K562 (cell line): ENCODE data around the gene WDR83. TPM values are rescaled to one million over a fixed set of nuclear protein-coding genes. Genes with fewer than 3 reads are reported as not detected.
A peak's percentile ranks its signal among the peaks of the same experiment; 100 is the strongest.

Experiments
- CBX1 ChIP-seq: sonication (generic); IDR thresholded peaks from 2 replicates; pipeline ENCODE4 v1.6.1; 2016; ENCODE audit warnings: antibody characterized with exemption, low read depth, mild to moderate bottlenecking
- CLOCK ChIP-seq: fragments of 250-450 bp; sonication (Bioruptor Pico); IDR thresholded peaks from 2 replicates; pipeline ENCODE4 v1.4.0; 2020; ENCODE audit warnings: mild to moderate bottlenecking, moderate library complexity, borderline replicate concordance
- CXXC5 ChIP-seq: fragments of 250-450 bp; sonication (Bioruptor Pico); IDR thresholded peaks from 2 replicates; pipeline ENCODE4 v1.8.0; 2022; ENCODE audit warnings: inconsistent platforms, mild to moderate bottlenecking, moderate library complexity
- ELF1 ChIP-seq: fragments of 200-800 bp; sonication (Bioruptor generic); IDR thresholded peaks from 2 replicates; pipeline ENCODE4 v1.6.1; 2016; ENCODE audit warnings: missing genetic modification characterization, missing compliant biosample characterization
- EP300 ChIP-seq: IDR thresholded peaks from 2 replicates; pipeline ENCODE4 v1.6.1; 2012; ENCODE audit warnings: low read length, improper control_type of control experiment
- GATAD2B ChIP-seq: fragments of 450-650 bp; IDR thresholded peaks from 2 replicates; pipeline ENCODE4 v1.6.1; 2017; ENCODE audit warnings: mild to moderate bottlenecking, borderline replicate concordance
- HDAC1 ChIP-seq, 2 experiments: fragments of 450-650 bp; IDR thresholded peaks; 2 replicates each; pipeline ENCODE4 v1.6.1; 2016 to 2017; ENCODE audit warnings: inconsistent platforms in 1 of 2, mild to moderate bottlenecking in 1 of 2, moderate library complexity in 1 of 2
- KDM2B ChIP-seq: fragments of 250-450 bp; sonication (Bioruptor Pico); IDR thresholded peaks from 2 replicates; pipeline ENCODE4 v1.8.0; 2021; ENCODE audit warnings: mild to moderate bottlenecking, moderate library complexity
- KDM5B ChIP-seq: fragments of 200-600 bp; sonication (generic); IDR thresholded peaks from 2 replicates; pipeline ENCODE4 v1.6.1; 2012; ENCODE audit warnings: low read depth, mild to moderate bottlenecking, moderate library complexity, low read length, control low read depth, inconsistent platforms; ENCODE audit not compliant: insufficient replicate concordance
- MTA3 ChIP-seq: fragments of 450-650 bp; formaldehyde crosslinking; IDR thresholded peaks from 2 replicates; pipeline ENCODE4 v1.6.1; 2017; ENCODE audit warnings: mild to moderate bottlenecking, borderline replicate concordance
- MYC ChIP-seq, 2 experiments: fragments of 250-450 bp in 1 of 2; sonication (Bioruptor Pico) in 1 of 2; IDR thresholded peaks; 2 replicates each; pipeline versions ENCODE4 v1.5.1 to v1.6.1; 2012 to 2021; ENCODE audit warnings: low read depth in 2 of 2, borderline replicate concordance in 1 of 2, improper control_type of control experiment in 1 of 2, low read length in 1 of 2, mild to moderate bottlenecking in 1 of 2, moderate library complexity in 1 of 2
- POLR2B ChIP-seq: fragments of 450-650 bp; IDR thresholded peaks from 2 replicates; pipeline ENCODE4 v1.6.1; 2018; ENCODE audit warnings: low read depth; ENCODE audit not compliant: partially characterized antibody
- SP1 ChIP-seq: sonication (generic); formaldehyde crosslinking; IDR thresholded peaks from 2 replicates; pipeline ENCODE4 v1.8.1; 2022; ENCODE audit warnings: mild to moderate bottlenecking, missing genetic modification reagents
- TEAD1 ChIP-seq, 2 experiments: fragments of 450-650 bp in 1 of 2; sonication (generic) in 1 of 2; formaldehyde crosslinking; IDR thresholded peaks; 2 replicates each; pipeline versions ENCODE4 v1.4.0 to v1.8.0; 2020 to 2022; ENCODE audit warnings: mild to moderate bottlenecking in 2 of 2, missing genetic modification reagents in 1 of 2
- TRIM28 ChIP-seq: fragments of 450-650 bp; IDR thresholded peaks from 2 replicates; pipeline ENCODE4 v1.6.1; 2017
- YY1 ChIP-seq, 3 experiments: IDR thresholded peaks; 2 replicates each; pipeline ENCODE4 v1.6.1; 2011; ENCODE audit warnings: low read length in 2 of 3, mild to moderate bottlenecking in 2 of 3, moderate library complexity in 2 of 3, borderline replicate concordance in 1 of 3, control low read depth in 1 of 3, low read depth in 1 of 3; ENCODE audit not compliant: insufficient read depth in 3 of 3, insufficient replicate concordance in 2 of 3, control insufficient read depth in 1 of 3, insufficient read length in 1 of 3; ENCODE audit errors: extremely low read depth in 1 of 3
- ZBTB17 ChIP-seq: fragments of 450-650 bp; formaldehyde crosslinking; IDR thresholded peaks from 2 replicates; pipeline ENCODE4 v1.4.0; 2020; ENCODE audit warnings: mild to moderate bottlenecking
- ZNF75A ChIP-seq: fragments of 450-650 bp; formaldehyde crosslinking; IDR thresholded peaks from 2 replicates; pipeline ENCODE4 v1.4.0; 2020; ENCODE audit warnings: mild to moderate bottlenecking
- polyA plus RNA-seq, 8 experiments: library from polyadenylated mRNA; depleted of rRNA in 4 of 8; stranded (reverse) in 5 of 8; unstranded in 3 of 8; fragments of >200 nt; fragmentation: Nextera tagmentation in 2 of 8; fragmentation: Illumina TruSeq in 1 of 8; extraction: Ambion mirVana in 2 of 8; extraction: Trizol in 1 of 8; gene quantifications; 2 replicates each; pipeline versions ENCODE4 v1.2.1 to v1.2.3, GENCODE V29; 2011 to 2014; ENCODE audit warnings: inconsistent platforms in 1 of 8, missing spikeins in 1 of 8
- total RNA-seq, 7 experiments: library from RNA; depleted of rRNA in 6 of 7; stranded (reverse); fragments of >200 nt in 6 of 7; fragmentation: Illumina TruSeq in 2 of 7; extraction: Trizol in 2 of 7; gene quantifications; 2 replicates each; pipeline versions ENCODE4 v1.2.1 to v1.2.3, GENCODE V29; 2011 to 2021; ENCODE audit warnings: low replicate concordance in 1 of 7
- TF ChIP-seq, protein P1 (sequence below), 3 experiments: IDR thresholded peaks in 2 of 3; conservative IDR thresholded peaks in 1 of 3; 2 replicates each; pipeline ENCODE4 v1.5.1; 2011 to 2012; ENCODE audit warnings: low read length in 3 of 3, mild to moderate bottlenecking in 3 of 3, control low read depth in 2 of 3, improper control_type of control experiment in 1 of 3, inconsistent platforms in 1 of 3, low read depth in 1 of 3, mixed read lengths in 1 of 3, moderate library complexity in 1 of 3; ENCODE audit not compliant: insufficient read depth in 2 of 3
- TF ChIP-seq, protein P2 (sequence below): fragments of 450-650 bp; formaldehyde crosslinking; IDR thresholded peaks from 2 replicates; pipeline ENCODE4 v1.4.0; 2022; ENCODE audit warnings: mild to moderate bottlenecking, moderate library complexity

The WDR83 gene
- total and polyA plus RNA-seq, 9 of the 15 experiments (the other 6 are each of a cell fraction or from before 2014, with no cell fraction given): 0.52 to 21.3 (median 4.2) TPM

- TF ChIP-seq KDM5B (peak; percentile 72), HDAC1 (IDR thresholded peaks at IDR 0.05) (peak in 1 of 2 experiments; percentile 80; a peak in 2 of 4 replicates), KDM2B (CRISPR knock-in tag) (0 out of 2 replicates have a peak, but pooled peaks have one; percentile 28), CLOCK (CRISPR knock-in tag) (peak; percentile 60; the same call in 1 of the 2 replicates), ZNF75A (CRISPR knock-in tag) (0 out of 2 replicates have a peak, but pooled peaks have one; percentile 27), EP300 (no peak; the same call in 1 of the 2 replicates), CXXC5 (CRISPR knock-in tag) (peak; percentile 91), TRIM28 (no peak), GATAD2B (no peak), MYC (IDR thresholded peaks at IDR 0.05; ENCODE audit: low read depth, low read length) (peak; percentile 82), MYC (CRISPR knock-in tag; IDR thresholded peaks at IDR 0.05; ENCODE audit: borderline replicate concordance, low read depth) (peak; percentile 61; the same call in 1 of the 2 replicates), ELF1 (tag) (peak; percentile 93), MTA3 (peak; percentile 97), ZBTB17 (CRISPR knock-in tag) (peak; percentile 66; the same call in 1 of the 2 replicates), YY1 (IDR thresholded peaks at IDR 0.05; ENCODE audit: borderline replicate concordance in 1 of 3, control insufficient read depth in 1 of 3, extremely low read depth in 1 of 3, insufficient read depth in 3 of 3, insufficient read length in 1 of 3, insufficient replicate concordance in 2 of 3, low read depth in 1 of 3, low read length in 2 of 3) (peak; percentile 80 to 97 (median 95)), CBX1 (no peak; the same call in 1 of the 2 replicates), SP1 (CRISPR knock-in tag) (peak; percentile 77), TEAD1 (CRISPR knock-in tag; IDR thresholded peaks at IDR 0.05) (peak in 1 of 2 experiments; percentile 93; a peak in 2 of 4 replicates), POLR2B (peak; percentile 75)
- TF ChIP-seq, protein P1, sequence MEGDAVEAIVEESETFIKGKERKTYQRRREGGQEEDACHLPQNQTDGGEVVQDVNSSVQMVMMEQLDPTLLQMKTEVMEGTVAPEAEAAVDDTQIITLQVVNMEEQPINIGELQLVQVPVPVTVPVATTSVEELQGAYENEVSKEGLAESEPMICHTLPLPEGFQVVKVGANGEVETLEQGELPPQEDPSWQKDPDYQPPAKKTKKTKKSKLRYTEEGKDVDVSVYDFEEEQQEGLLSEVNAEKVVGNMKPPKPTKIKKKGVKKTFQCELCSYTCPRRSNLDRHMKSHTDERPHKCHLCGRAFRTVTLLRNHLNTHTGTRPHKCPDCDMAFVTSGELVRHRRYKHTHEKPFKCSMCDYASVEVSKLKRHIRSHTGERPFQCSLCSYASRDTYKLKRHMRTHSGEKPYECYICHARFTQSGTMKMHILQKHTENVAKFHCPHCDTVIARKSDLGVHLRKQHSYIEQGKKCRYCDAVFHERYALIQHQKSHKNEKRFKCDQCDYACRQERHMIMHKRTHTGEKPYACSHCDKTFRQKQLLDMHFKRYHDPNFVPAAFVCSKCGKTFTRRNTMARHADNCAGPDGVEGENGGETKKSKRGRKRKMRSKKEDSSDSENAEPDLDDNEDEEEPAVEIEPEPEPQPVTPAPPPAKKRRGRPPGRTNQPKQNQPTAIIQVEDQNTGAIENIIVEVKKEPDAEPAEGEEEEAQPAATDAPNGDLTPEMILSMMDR (IDR thresholded peaks at IDR 0.05 in 2 of 3, conservative IDR thresholded peaks at IDR 0.05 in 1 of 3; ENCODE audit: insufficient read depth in 2 of 3, low read depth in 1 of 3, low read length in 3 of 3): peak in 1 of 3 experiments; percentile 22; a peak in 2 of 6 replicates
- TF ChIP-seq, protein P2, sequence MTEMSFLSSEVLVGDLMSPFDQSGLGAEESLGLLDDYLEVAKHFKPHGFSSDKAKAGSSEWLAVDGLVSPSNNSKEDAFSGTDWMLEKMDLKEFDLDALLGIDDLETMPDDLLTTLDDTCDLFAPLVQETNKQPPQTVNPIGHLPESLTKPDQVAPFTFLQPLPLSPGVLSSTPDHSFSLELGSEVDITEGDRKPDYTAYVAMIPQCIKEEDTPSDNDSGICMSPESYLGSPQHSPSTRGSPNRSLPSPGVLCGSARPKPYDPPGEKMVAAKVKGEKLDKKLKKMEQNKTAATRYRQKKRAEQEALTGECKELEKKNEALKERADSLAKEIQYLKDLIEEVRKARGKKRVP (CRISPR knock-in tag): peak; percentile 17; the same call in 1 of the 2 replicates
These were observed 14.7 kb downstream of the WDR83 start, which contains the start of gene DHPS (continued) for GRCh38 chr19:12681074-12681987.
